ENCODE data around the gene RNASE8.

DNA sequence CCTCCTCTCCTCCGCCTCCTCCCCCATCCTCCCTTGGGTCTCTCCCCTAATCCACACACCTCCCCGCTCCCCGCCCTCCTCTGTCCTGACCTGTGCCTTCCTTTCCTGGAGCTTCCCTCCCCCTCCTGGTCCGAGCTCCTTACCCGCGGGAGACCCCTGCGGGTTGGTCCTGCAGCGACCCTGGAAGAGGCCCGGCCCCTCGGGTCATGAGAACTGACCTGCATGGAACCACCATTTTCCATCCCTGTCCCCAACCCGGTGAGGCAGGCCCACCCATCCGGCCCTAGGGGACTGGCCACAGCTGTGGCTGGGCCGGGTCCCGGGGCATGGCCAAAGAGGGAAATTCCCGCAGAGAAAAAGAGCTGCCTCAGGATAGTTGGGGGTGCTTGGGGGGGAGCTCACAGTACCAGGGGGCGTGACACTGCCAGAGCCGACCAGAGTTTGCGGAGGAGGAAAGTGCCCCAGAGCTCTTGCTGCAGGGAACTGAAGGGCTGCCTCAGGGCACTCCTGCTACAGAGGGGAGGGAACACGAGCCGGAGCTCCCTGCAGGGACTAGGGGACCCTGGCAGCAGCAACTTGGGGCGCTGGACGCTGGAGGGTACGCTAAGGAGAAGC lies 13.1 kb downstream of the RNASE8 start:
- TF ChIP-seq CTCF (IDR thresholded peaks at IDR 0.05; ENCODE audit: poor library complexity, severe bottlenecking) (peak; percentile 28), EZH2 (IDR thresholded peaks at IDR 0.05; ENCODE audit: borderline replicate concordance, insufficient read depth, low read length, poor library complexity, severe bottlenecking) (no peak), POLR2AphosphoS5 (IDR thresholded peaks at IDR 0.05) (no peak), TAF1 (IDR thresholded peaks at IDR 0.05; ENCODE audit: low read depth) (no peak), EP300 (conservative IDR thresholded peaks at IDR 0.05; ENCODE audit: poor library complexity, severe bottlenecking) (no peak), RAD21 (conservative IDR thresholded peaks at IDR 0.05) (no peak), SMC3 (conservative IDR thresholded peaks at IDR 0.05; ENCODE audit: poor library complexity) (no peak)
- TF ChIP-seq, protein P1, sequence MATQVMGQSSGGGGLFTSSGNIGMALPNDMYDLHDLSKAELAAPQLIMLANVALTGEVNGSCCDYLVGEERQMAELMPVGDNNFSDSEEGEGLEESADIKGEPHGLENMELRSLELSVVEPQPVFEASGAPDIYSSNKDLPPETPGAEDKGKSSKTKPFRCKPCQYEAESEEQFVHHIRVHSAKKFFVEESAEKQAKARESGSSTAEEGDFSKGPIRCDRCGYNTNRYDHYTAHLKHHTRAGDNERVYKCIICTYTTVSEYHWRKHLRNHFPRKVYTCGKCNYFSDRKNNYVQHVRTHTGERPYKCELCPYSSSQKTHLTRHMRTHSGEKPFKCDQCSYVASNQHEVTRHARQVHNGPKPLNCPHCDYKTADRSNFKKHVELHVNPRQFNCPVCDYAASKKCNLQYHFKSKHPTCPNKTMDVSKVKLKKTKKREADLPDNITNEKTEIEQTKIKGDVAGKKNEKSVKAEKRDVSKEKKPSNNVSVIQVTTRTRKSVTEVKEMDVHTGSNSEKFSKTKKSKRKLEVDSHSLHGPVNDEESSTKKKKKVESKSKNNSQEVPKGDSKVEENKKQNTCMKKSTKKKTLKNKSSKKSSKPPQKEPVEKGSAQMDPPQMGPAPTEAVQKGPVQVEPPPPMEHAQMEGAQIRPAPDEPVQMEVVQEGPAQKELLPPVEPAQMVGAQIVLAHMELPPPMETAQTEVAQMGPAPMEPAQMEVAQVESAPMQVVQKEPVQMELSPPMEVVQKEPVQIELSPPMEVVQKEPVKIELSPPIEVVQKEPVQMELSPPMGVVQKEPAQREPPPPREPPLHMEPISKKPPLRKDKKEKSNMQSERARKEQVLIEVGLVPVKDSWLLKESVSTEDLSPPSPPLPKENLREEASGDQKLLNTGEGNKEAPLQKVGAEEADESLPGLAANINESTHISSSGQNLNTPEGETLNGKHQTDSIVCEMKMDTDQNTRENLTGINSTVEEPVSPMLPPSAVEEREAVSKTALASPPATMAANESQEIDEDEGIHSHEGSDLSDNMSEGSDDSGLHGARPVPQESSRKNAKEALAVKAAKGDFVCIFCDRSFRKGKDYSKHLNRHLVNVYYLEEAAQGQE (IDR thresholded peaks at IDR 0.05; ENCODE audit: borderline replicate concordance), result peak; percentile 68
